OCI-LY3 (cell line): ENCODE results near the gene DIP2C.

ENCODE experiments used
- EZH2phosphoT487 ChIP-seq: fragments of 200-600 bp; shearing (Covaris generic); IDR thresholded peaks from 2 replicates; pipeline ENCODE4 v1.6.1; 2018; ENCODE audit warnings: antibody characterized with exemption, mixed run types, low read depth
- TF ChIP-seq, protein P1 (sequence below): fragments of 200-600, 300-600 bp; sonication (generic); IDR thresholded peaks from 2 replicates; pipeline ENCODE4 v1.5.1; 2014; ENCODE audit warnings: antibody characterized with exemption, low read length, low read depth

GRCh38 chr10:655184-655583 is 34.3 kb downstream of the DIP2C start:
- TF ChIP-seq, protein P1, sequence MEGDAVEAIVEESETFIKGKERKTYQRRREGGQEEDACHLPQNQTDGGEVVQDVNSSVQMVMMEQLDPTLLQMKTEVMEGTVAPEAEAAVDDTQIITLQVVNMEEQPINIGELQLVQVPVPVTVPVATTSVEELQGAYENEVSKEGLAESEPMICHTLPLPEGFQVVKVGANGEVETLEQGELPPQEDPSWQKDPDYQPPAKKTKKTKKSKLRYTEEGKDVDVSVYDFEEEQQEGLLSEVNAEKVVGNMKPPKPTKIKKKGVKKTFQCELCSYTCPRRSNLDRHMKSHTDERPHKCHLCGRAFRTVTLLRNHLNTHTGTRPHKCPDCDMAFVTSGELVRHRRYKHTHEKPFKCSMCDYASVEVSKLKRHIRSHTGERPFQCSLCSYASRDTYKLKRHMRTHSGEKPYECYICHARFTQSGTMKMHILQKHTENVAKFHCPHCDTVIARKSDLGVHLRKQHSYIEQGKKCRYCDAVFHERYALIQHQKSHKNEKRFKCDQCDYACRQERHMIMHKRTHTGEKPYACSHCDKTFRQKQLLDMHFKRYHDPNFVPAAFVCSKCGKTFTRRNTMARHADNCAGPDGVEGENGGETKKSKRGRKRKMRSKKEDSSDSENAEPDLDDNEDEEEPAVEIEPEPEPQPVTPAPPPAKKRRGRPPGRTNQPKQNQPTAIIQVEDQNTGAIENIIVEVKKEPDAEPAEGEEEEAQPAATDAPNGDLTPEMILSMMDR, result no peak
- no peak for TF ChIP-seq EZH2phosphoT487
